ENCODE measurements around the gene UNC79.

DNA sequence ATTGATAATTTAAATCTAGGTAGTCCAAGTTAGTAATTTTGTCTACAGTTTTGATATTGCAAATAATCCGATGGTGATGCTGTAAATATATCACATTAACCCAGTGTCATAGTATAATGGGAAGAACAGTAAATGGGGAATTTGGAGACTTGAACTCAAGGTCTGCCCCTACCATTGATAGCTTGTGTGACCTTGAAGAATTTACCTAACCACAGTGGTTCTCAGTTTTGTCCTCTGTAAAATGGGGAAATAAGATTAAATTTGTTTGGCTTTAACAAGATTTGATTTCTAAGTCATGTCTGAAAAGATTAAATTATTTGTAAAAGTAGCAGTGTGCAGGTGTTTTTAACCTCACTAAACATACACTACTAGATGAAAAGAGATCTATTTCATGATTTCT, 100.9 kb downstream of the UNC79 start:
- TF ChIP-seq POLR2AphosphoS5 (IDR thresholded peaks at IDR 0.05; ENCODE audit: low read depth, low read length) (no peak), REST (IDR thresholded peaks at IDR 0.05; ENCODE audit: insufficient read depth in 1 of 2, low read depth in 2 of 2, low read length in 2 of 2) (no peak), TAF1 (IDR thresholded peaks at IDR 0.05; ENCODE audit: borderline replicate concordance, insufficient read depth, low read length) (no peak), SIN3A (IDR thresholded peaks at IDR 0.05; ENCODE audit: borderline replicate concordance, insufficient read depth, low read length) (no peak)

Data from PFSK-1 (cell line).